CD8-positive, alpha-beta memory T cell (primary cell): Measurements from ENCODE around the gene CTNNA2. TPM values are rescaled to one million over a fixed set of nuclear protein-coding genes. Genes with fewer than 3 reads are reported as not detected.

Source experiments
- CTCF ChIA-PET: fragments of 350-600 bp; sonication (Branson Sonifier 250); formaldehyde crosslinking; loops from one replicate; lab custom pipeline; 2021; ENCODE audit warnings: antibody characterized with exemption; lab: Charles Lee
- POLR2A ChIA-PET: fragments of 350-600 bp; sonication (Branson Sonifier 250); formaldehyde crosslinking; loops from one replicate; lab custom pipeline; 2021; ENCODE audit warnings: antibody characterized with exemption; lab: Charles Lee
- DNase-seq, 5 donors: peaks; one replicate each; pipeline versions ENCODE4 v3.0.0 to v3.0.0-alpha.2; 2020 to 2022; ENCODE audit warnings: mixed read lengths in 1 of 5
- H3K27ac ChIP-seq: one replicate; pipeline ENCODE4 v1.7.0; 2013; ENCODE audit warnings: low read depth, mild to moderate bottlenecking, low read length, moderate library complexity
- H3K27me3 ChIP-seq: 2 replicates; pipeline ENCODE4 v1.7.0; 2013; ENCODE audit warnings: low read length, mild to moderate bottlenecking; ENCODE audit not compliant: insufficient read depth, poor library complexity, severe bottlenecking
- H3K36me3 ChIP-seq: 2 replicates; pipeline ENCODE4 v1.7.0; 2013; ENCODE audit warnings: mild to moderate bottlenecking, low read length, moderate library complexity; ENCODE audit not compliant: insufficient read depth
- H3K4me1 ChIP-seq: 2 replicates; pipeline ENCODE4 v1.7.0; 2013; ENCODE audit warnings: mild to moderate bottlenecking, low read length, moderate library complexity; ENCODE audit not compliant: insufficient read depth
- H3K4me3 ChIP-seq: 2 replicates; pipeline ENCODE4 v1.7.0; 2013; ENCODE audit warnings: mild to moderate bottlenecking, low read length
- H3K9me3 ChIP-seq: 2 replicates; pipeline ENCODE4 v1.7.0; 2013; ENCODE audit warnings: mild to moderate bottlenecking, low read length
- H3K27ac Mint-ChIP-seq, 8 donors: one replicate each; pipeline ENCODE4 v1.8.0; 2020 to 2021; ENCODE audit warnings: mixed read lengths in 8 of 8, mild to moderate bottlenecking in 6 of 8, inconsistent platforms in 3 of 8, moderate library complexity in 3 of 8
- H3K27me3 Mint-ChIP-seq, 2 donors: one replicate each; pipeline ENCODE4 v1.8.0; 2020 to 2021; ENCODE audit warnings: mixed read lengths in 2 of 2, mild to moderate bottlenecking in 1 of 2, moderate library complexity in 1 of 2
- H3K36me3 Mint-ChIP-seq, 3 donors: one replicate each; pipeline ENCODE4 v1.8.0; 2020 to 2021; ENCODE audit warnings: mixed read lengths in 3 of 3, inconsistent platforms in 1 of 3, mild to moderate bottlenecking in 1 of 3
- H3K4me1 Mint-ChIP-seq, 3 donors: one replicate each; pipeline ENCODE4 v1.8.0; 2020 to 2021; ENCODE audit warnings: mixed read lengths in 3 of 3, inconsistent platforms in 1 of 3, mild to moderate bottlenecking in 1 of 3
- H3K4me3 Mint-ChIP-seq, 7 donors: one replicate each; pipeline ENCODE4 v1.8.0; 2020 to 2021; ENCODE audit warnings: mixed read lengths in 7 of 7, mild to moderate bottlenecking in 6 of 7, moderate library complexity in 4 of 7, inconsistent platforms in 2 of 7
- H3K9me3 Mint-ChIP-seq, 5 donors: one replicate each; pipeline ENCODE4 v1.8.0; 2020 to 2022; ENCODE audit warnings: mixed read lengths in 5 of 5, mild to moderate bottlenecking in 3 of 5, moderate library complexity in 2 of 5, inconsistent platforms in 1 of 5
- polyA plus RNA-seq: library from polyadenylated mRNA; unstranded; fragments of 300-500 nt; fragmentation: Illumina TruSeq; gene quantifications from one replicate; pipeline ENCODE4 v1.2.3, GENCODE V29; 2021
- total RNA-seq, 2 experiments: library from RNA; stranded (reverse); gene quantifications; one replicate each; pipeline ENCODE4 v1.2.3, GENCODE V29; 2021

Gene CTNNA2
- total and polyA plus RNA-seq, 3 experiments from 2014 or later: not detected

GRCh38 chr2:79780781-79781180 lies 267.9 kb downstream of the CTNNA2 start:
- ChIA-PET POLR2A (no interaction called here), CTCF (no interaction called here)
- Histone ChIP-seq H3K27me3 (no peaks in the 10 kb centered on the region), H3K4me3 (no peak overlapping the region), H3K9me3 (no peaks in the 10 kb centered on the region), H3K27ac (no peak overlapping the region), H3K4me1 (no peaks in the 10 kb centered on the region), H3K36me3 (no peaks in the 10 kb centered on the region)
- Mint-ChIP-seq H3K36me3 (no peaks in the 10 kb centered on the region), H3K4me3 (no peak overlapping the region), H3K27me3 (no peaks in the 10 kb centered on the region), H3K4me1 (no peaks in the 10 kb centered on the region), H3K27ac (no peak overlapping the region), H3K9me3 (peaks cover 4 to 19% (median 13%) of the 10 kb centered on the region in 5 donors)
- no peak for DNase-seq

- Histone ChIP-seq H3K9me3 (no peaks in the 10 kb centered on the region), H3K27ac (no peak overlapping the region), H3K4me3 (no peak overlapping the region), H3K36me3 (no peaks in the 10 kb centered on the region), H3K4me1 (no peaks in the 10 kb centered on the region), H3K27me3 (no peaks in the 10 kb centered on the region)
- Mint-ChIP-seq H3K4me1 (no peaks in the 10 kb centered on the region), H3K9me3 (peaks cover 3 to 19% (median 11%) of the 10 kb centered on the region in 5 donors), H3K4me3 (no peak overlapping the region), H3K27ac (no peak overlapping the region), H3K27me3 (no peaks in the 10 kb centered on the region), H3K36me3 (no peaks in the 10 kb centered on the region)
- no peak for DNase-seq
- CTCF ChIA-PET: no interaction called here
- POLR2A ChIA-PET: no interaction called here
These were observed 270.0 kb downstream of the CTNNA2 start for GRCh38 chr2:79782576-79783452.

GRCh38 chr2:79788952-79789651 lies 276.3 kb downstream of the CTNNA2 start:
- Mint-ChIP-seq H3K9me3 (peaks cover 1 to 8% (median 7%) of the 10 kb centered on the region in 5 donors), H3K4me1 (no peaks in the 10 kb centered on the region), H3K4me3 (no peak overlapping the region), H3K36me3 (no peaks in the 10 kb centered on the region), H3K27me3 (no peaks in the 10 kb centered on the region), H3K27ac (no peak overlapping the region)
- no peak for DNase-seq
- ChIA-PET CTCF (no interaction called here), POLR2A (no interaction called here)
- H3K27me3 ChIP-seq: no peaks in the 10 kb centered on the region
- H3K4me1 ChIP-seq: no peaks in the 10 kb centered on the region
- H3K4me3 ChIP-seq: no peak overlapping the region
- no peaks in the 10 kb centered on the region for H3K36me3 ChIP-seq
- no peaks in the 10 kb centered on the region for H3K9me3 ChIP-seq
- H3K27ac ChIP-seq: no peak overlapping the region

- no peak overlapping the region for H3K4me3 Mint-ChIP-seq
- no peaks in the 10 kb centered on the region for H3K36me3 Mint-ChIP-seq
- H3K4me1 Mint-ChIP-seq: no peaks in the 10 kb centered on the region
- ChIA-PET CTCF (no interaction called here), POLR2A (no interaction called here)
- H3K27me3 Mint-ChIP-seq: no peaks in the 10 kb centered on the region
- H3K9me3 Mint-ChIP-seq: peaks cover 1 to 8% (median 6%) of the 10 kb centered on the region in 5 donors
- no peak overlapping the region for H3K27ac ChIP-seq
- no peak overlapping the region for H3K27ac Mint-ChIP-seq
- no peaks in the 10 kb centered on the region for H3K27me3 ChIP-seq
- no peaks in the 10 kb centered on the region for H3K36me3 ChIP-seq
- no peaks in the 10 kb centered on the region for H3K4me1 ChIP-seq
- no peaks in the 10 kb centered on the region for H3K9me3 ChIP-seq
- no peak overlapping the region for H3K4me3 ChIP-seq
- no peak for DNase-seq
These were observed 277.0 kb downstream of the CTNNA2 start for GRCh38 chr2:79789811-79790210.

GRCh38 chr2:79792090-79792489 lies 279.2 kb downstream of the CTNNA2 start:
- Histone ChIP-seq H3K4me3 (no peak overlapping the region), H3K27ac (no peak overlapping the region), H3K27me3 (no peaks in the 10 kb centered on the region), H3K36me3 (no peaks in the 10 kb centered on the region), H3K9me3 (no peaks in the 10 kb centered on the region), H3K4me1 (no peaks in the 10 kb centered on the region)
- no peaks in the 10 kb centered on the region for H3K27me3 Mint-ChIP-seq
- DNase-seq: no peak
- ChIA-PET POLR2A (no interaction called here), CTCF (no interaction called here)
- no peaks in the 10 kb centered on the region for H3K36me3 Mint-ChIP-seq
- H3K4me3 Mint-ChIP-seq: no peak overlapping the region
- no peaks in the 10 kb centered on the region for H3K4me1 Mint-ChIP-seq
- no peak overlapping the region for H3K27ac Mint-ChIP-seq
- H3K9me3 Mint-ChIP-seq: peaks cover 0 to 2% (median 1%) of the 10 kb centered on the region in 5 donors

- CTCF ChIA-PET: no interaction called here
These were observed 280.2 kb downstream of the CTNNA2 start for GRCh38 chr2:79793006-79793405.

GRCh38 chr2:79796641-79797040 lies 283.8 kb downstream of the CTNNA2 start:
- no peak overlapping the region for H3K4me3 Mint-ChIP-seq
- no peak for DNase-seq
- H3K9me3 Mint-ChIP-seq: peaks cover 1 to 16% (median 8%) of the 10 kb centered on the region in 5 donors
- Histone ChIP-seq H3K4me1 (no peaks in the 10 kb centered on the region), H3K27me3 (no peaks in the 10 kb centered on the region), H3K4me3 (no peak overlapping the region), H3K9me3 (no peaks in the 10 kb centered on the region), H3K27ac (no peak overlapping the region), H3K36me3 (no peaks in the 10 kb centered on the region)
- POLR2A ChIA-PET: no interaction called here
- CTCF ChIA-PET: no interaction called here
- H3K36me3 Mint-ChIP-seq: no peaks in the 10 kb centered on the region
- no peaks in the 10 kb centered on the region for H3K27me3 Mint-ChIP-seq
- no peaks in the 10 kb centered on the region for H3K4me1 Mint-ChIP-seq
- H3K27ac Mint-ChIP-seq: no peak overlapping the region

More at GRCh38 chr2:79793006-79793405, 280.2 kb downstream of the CTNNA2 start:
- POLR2A ChIA-PET: no interaction called here
- Histone ChIP-seq H3K9me3 (no peaks in the 10 kb centered on the region), H3K27me3 (no peaks in the 10 kb centered on the region), H3K27ac (no peak overlapping the region), H3K4me3 (no peak overlapping the region), H3K4me1 (no peaks in the 10 kb centered on the region), H3K36me3 (no peaks in the 10 kb centered on the region)
- Mint-ChIP-seq H3K4me1 (no peaks in the 10 kb centered on the region), H3K4me3 (no peak overlapping the region), H3K27ac (no peak overlapping the region), H3K9me3 (peaks cover 0 to 4% (median 1%) of the 10 kb centered on the region in 5 donors), H3K36me3 (no peaks in the 10 kb centered on the region), H3K27me3 (no peaks in the 10 kb centered on the region)
- DNase-seq: no peak

- Histone ChIP-seq H3K9me3 (no peaks in the 10 kb centered on the region), H3K4me3 (no peak overlapping the region), H3K36me3 (no peaks in the 10 kb centered on the region), H3K27me3 (no peaks in the 10 kb centered on the region), H3K4me1 (no peaks in the 10 kb centered on the region), H3K27ac (no peak overlapping the region)
- POLR2A ChIA-PET: no interaction called here
- H3K27me3 Mint-ChIP-seq: no peaks in the 10 kb centered on the region
- no peaks in the 10 kb centered on the region for H3K4me1 Mint-ChIP-seq
- peaks cover 0 to 25% (median 8%) of the 10 kb centered on the region in 5 donors for H3K9me3 Mint-ChIP-seq
- DNase-seq: no peak
- H3K27ac Mint-ChIP-seq: no peak overlapping the region
- H3K4me3 Mint-ChIP-seq: no peak overlapping the region
- CTCF ChIA-PET: no interaction called here
- no peaks in the 10 kb centered on the region for H3K36me3 Mint-ChIP-seq
These were observed 285.9 kb downstream of the CTNNA2 start for GRCh38 chr2:79798776-79799175.
